ENCODE results near the gene DOK7.
"Not testable (repeated sequence)": the region's sequence is repeated elsewhere in the genome, so short reads cannot be mapped to it uniquely, and the experiment has no call there.

DOK7 gene

GRCh38 chr4:3442959-3443749, 20.0 kb upstream of the DOK7 start:
- DNase-seq (ENCODE audit: low read depth, low spot score), result peak; percentile 67

GRCh38 chr4:3443750-3444309, 19.3 kb upstream of the DOK7 start:
- no peak for DNase-seq (ENCODE audit: low read depth, low spot score)

DNA sequence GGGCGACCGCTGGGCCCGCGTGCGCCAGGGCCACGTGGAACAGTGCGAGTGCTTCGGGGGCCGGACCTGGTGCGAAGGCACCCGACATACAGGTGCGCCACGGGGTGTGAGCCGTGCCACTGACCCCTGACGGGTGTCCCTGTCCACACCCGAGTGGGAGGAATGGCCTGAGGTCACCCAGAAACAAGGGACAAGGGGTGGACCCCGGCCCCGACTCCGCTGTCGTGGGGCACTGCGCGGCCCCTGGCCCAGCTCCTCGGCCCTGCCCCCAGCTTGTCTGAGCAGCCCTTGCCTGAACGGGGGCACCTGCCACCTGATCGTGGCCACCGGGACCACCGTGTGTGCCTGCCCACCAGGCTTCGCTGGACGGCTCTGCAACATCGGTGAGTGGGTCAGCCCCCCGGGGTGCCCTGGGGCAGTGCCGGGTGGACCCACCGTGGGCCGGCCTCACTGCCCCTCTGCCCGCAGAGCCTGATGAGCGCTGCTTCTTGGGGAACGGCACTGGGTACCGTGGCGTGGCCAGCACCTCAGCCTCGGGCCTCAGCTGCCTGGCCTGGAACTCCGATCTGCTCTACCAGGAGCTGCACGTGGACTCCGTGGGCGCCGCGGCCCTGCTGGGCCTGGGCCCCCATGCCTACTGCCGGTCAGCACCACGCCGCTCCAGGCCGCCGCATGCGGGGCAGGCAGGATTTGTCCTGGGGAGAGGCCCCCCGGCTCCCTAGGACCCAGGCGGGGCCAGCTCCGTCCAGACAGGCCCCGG, 18.6 kb upstream of the DOK7 start:
- DNase-seq (ENCODE audit: low read depth, low spot score), result no peak

DNA sequence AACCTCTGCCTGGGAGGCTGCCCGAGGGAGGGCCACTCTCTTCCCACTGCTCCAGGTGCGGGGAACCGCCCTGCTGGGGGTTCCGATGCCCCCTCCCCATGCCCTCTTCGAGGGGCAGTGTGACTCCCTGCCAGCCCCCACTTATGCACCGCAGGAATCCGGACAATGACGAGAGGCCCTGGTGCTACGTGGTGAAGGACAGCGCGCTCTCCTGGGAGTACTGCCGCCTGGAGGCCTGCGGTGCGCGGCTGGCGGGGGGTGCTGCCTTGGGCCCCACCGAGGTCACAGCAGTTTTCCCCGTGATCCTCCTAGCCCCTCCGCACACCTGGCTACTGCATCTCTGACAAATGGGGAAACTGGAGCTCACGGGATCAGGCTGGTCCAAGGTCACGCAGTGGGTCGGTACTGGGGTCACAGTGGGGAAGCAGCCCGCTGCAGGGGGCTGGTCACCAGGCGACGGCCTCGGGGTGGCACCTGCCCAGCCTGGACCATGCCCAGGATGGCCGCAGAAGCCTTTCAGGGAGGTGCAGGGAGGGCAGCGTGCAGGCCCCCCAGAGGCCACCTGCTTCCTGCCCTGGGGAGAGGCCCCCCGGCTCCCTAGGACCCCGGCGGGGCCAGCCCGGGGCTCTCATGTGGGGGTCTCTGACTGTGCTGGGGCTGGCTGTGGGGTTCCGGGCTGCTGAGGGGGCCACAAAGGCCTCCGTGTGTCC, 17.8 kb upstream of the DOK7 start:
- no peak for DNase-seq (ENCODE audit: low read depth, low spot score)

DNA sequence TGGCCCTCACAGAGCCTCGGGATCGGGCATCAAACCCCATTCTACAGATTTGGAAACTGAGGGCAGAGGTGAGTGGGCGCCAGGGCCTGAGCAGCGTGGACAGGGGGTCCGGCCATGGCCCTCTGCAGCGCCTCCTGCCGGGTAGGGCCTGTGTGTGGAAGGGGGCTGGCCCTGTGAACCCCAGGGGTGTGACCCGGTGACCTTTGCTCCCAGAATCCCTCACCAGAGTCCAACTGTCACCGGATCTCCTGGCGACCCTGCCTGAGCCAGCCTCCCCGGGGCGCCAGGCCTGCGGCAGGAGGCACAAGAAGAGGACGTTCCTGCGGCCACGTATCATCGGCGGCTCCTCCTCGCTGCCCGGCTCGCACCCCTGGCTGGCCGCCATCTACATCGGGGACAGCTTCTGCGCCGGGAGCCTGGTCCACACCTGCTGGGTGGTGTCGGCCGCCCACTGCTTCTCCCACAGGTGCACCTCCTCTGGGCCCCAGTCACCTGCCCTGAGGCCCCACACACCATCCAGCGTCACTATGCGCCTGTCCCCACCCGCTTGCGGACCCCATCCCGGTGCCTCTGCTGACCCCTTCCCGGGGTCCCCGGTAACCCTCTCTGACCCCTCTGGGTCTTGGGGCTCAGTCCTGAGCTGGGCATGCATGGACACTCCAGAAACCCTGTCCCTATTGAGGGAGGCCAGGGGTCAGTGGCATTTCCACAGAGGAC, 17.1 kb upstream of the DOK7 start:
- DNase-seq (ENCODE audit: low read depth, low spot score), result no peak

DNA sequence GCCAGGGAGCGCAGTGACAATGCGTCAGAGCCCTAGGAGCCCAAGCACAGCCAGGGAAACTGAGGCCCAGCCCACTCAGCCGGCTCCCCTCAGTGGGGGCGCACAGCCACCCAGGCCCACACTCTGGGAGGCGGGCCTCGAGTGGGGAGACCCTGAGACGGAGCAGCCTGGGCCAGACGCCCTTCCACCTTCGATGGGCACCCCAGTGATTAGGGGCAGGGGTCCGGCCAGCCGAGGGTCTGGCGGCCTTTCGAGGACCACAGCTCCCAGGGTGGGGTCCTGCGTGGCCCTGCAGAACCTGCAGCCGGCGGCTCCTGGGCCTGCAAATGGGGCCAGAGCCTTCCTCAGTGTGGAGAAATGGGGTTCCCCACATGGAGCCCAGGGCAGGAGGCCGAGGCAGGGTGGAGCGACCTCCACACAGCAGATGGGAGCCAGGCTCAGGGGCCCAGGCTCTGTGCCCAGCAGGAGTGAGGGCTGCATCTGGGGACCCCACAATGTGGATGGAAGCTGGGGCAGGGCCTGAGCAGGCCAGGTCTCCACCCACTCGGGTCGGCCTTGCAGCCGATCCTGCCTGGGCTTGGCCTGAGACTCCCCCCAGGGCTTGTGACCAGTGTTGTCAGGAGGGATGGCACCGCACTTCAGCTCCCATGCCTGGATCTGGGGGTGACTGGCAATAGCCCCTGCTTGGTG, 16.3 kb upstream of the DOK7 start:
- no peak for DNase-seq (ENCODE audit: low read depth, low spot score)

- DNase-seq (ENCODE audit: low read depth, low spot score), result no peak
Observed at GRCh38 chr4:3447431-3448395, 15.4 kb upstream of the DOK7 start.

DNA sequence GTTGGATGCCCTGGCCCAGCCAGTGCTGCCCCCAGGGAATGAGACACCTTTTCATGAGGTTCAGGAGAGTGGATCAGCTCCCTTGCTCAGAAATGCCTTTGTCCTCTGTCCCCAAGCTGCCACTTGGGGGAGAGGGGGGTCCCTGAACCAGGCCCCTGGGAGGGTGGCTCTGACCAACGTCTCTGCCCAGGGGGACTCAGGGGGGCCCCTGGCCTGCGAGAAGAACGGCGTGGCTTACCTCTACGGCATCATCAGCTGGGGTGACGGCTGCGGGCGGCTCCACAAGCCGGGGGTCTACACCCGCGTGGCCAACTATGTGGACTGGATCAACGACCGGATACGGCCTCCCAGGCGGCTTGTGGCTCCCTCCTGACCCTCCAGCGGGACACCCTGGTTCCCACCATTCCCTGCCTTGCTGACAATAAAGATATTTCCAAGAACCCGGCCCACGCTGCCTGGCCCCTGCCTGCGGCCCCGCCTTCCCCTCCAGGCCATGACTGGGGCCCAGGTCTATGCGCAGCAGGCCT, 14.0 kb upstream of the DOK7 start:
- DNase-seq (ENCODE audit: low read depth, low spot score), result no peak

DNA sequence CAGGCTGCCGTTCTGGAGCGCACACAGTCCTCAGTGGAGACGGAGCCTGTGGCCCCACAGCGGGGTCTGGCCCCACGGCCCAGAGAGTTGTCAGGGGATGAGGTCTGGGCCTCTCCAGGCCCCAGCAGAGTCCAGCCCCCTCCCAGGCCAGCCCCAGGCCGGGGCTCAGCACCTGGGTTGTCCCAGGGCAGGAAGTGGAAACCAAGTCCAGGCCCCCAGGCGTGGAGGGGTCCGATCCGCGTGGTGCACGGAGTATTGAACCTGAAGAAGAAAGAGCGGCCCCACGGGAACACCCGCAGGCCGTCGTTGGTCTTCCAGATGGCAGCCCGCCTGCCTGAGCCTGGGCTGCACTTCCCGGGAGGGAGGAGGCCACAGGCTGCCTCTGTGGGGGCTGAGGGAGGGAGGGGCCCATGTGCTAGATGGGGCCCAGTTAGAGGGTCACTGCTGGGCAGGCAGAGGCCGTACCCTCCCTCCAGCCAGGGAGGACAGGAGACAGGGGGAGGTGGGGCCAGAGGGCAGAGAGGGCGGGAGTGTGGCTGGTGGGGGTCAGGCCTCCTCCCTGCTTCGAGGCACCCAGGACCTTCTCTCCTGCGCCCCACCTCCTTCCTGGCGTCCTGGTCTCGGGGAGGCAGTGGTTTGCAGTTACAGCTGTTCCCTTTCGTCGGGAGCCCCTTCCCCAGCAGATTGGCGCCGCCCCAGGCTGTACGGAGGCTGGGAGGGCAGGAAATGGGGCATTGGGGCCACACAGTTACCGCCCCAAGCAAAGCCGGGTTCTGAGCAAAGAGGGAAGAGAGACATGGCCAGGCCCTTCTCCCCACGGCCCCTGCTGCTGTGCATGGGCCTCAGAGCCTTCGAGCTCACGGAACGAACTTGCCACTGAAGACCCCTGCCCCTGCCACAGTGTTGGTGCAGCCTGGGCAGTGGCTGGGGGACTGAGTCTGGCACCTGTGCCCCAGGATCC, 13.3 kb upstream of the DOK7 start:
- DNase-seq (ENCODE audit: low read depth, low spot score), result no peak

GRCh38 chr4:3450643-3451042, 12.5 kb upstream of the DOK7 start:
- no peak for DNase-seq (ENCODE audit: low read depth, low spot score)

GRCh38 chr4:3451956-3452355, 11.2 kb upstream of the DOK7 start:
- peak; percentile 64 for DNase-seq (ENCODE audit: low read depth, low spot score)

DNA sequence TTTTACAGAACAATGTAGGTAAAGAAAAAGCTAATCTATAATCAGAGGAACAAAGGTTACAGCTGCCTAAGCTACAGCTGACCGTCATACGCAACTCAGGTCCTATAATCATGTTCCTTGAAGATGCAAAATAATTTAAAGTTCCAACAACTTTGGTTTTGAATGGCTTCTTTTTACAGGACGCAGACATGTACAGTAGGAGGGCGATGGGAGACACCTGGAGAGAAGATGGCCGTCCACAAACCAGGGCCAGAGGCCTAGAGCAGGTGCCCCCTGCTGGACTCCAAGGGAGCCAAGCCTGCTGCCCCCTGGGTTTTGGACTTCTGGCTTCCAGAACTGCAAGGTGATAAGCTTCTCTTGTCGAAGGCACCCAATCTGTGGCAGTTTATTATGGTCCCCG, 10.7 kb upstream of the DOK7 start:
- DNase-seq (ENCODE audit: low read depth, low spot score), result no peak

GRCh38 chr4:3455596-3455995, 7.5 kb upstream of the DOK7 start:
- DNase-seq (ENCODE audit: low read depth, low spot score), result not testable (repeated sequence)

DNA sequence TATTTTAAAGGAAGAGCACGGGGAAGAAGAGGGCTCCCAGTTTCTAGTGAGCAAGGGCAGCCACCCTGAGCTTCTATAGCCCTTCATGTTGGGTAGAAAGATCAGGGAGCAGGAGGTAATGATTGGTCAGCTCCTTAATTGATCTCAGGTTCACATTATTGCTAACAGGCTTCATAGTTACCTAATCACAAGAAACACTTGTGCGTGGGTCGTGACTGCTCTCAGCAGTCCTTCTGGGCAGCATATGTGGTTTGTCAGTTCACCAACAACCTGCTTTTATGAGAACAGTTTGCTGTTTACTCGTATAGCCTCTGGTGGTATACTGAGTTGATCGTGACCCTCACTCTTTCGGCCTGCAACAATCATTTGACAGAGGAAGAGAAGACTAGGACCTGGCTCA, 4.7 kb upstream of the DOK7 start:
- no peak for DNase-seq (ENCODE audit: low read depth, low spot score)

DNA sequence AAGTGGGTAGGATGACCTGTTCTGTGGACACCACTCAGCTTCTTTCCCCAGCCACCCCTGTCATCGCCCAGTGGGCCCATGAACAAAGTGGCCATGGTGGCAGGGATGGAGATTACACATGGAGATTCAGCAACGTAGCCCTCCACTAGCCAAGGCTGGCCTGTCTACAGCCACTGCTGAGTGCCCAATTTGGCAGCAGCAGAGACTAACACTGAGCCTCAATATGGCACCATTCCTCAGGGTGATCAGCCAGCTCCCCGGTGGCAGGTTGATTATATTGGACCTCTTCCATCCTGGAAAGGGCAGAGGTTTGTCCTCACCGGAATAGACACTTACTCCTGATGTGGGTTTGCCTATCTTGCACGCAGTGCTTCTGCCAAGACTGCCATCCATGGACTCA, 4.0 kb upstream of the DOK7 start:
- not testable (repeated sequence) for DNase-seq (ENCODE audit: low read depth, low spot score)

GRCh38 chr4:3460926-3461325, 2.2 kb upstream of the DOK7 start:
- no peak for DNase-seq (ENCODE audit: low read depth, low spot score)

DNA sequence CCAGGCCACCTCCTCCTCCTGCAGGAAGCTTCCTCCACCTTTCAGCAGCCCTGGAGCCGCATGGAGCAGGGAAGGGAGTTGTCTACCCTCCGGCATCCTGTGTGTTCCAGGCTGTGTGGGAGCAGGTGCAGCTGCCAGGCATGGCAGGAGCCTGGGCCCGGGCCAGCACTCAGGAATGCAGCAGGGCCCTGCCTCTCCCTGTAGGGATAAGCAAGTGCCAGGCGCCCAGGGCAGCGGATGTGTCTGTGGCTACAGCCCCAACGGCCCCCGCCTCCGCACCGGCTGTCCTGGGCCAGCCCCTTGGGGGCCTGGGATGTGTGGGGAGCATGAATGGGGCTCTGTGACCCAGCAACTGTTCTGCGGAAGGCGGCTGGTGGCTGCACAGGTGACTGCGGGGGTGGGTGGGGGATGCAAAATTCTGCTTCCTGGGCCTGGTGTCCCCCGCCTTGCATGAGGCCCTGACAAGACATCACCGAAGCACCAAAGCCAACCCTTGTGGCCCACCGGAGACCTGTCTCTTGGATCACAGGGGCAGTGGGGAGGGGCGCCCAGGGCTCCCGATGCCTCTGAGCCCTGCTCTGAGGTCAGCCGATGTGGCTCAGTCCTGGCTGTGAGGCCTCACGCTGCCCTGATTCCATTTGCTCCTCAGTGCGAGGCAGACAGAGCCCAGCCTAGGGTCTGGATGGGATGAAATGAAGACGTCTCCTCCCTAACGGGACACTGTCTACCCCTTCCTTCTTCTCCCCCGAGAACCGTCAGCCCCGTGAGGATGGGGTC, 1.4 kb upstream of the DOK7 start:
- peak; percentile 75 for DNase-seq (ENCODE audit: low read depth, low spot score)
